PC-3 (cell line): ENCODE measurements around the gene NUFIP1. TPM values are rescaled to one million over a fixed set of nuclear protein-coding genes. Genes with fewer than 3 reads are reported as not detected.

Experiments
- ATAC-seq: fragments of 200-7000 bp; cut with Tn5 transposase; 2 replicates; pipeline ENCODE4 v1.9.1; 2020; ENCODE audit warnings: mild to moderate bottlenecking, moderate library complexity
- BruUV-seq: library from RNA; stranded (reverse); fragments of 400-500 nt; replicated peaks from 2 replicates; lab custom pipeline; 2021; lab: Mats Ljungman, UMichigan
- CTCF ChIA-PET: fragments of 300-600 bp; sonication (Branson Sonifier 250); formaldehyde crosslinking; loops from one replicate; lab custom pipeline; 2022; ENCODE audit warnings: antibody characterized with exemption; lab: Charles Lee
- POLR2A ChIA-PET: fragments of 300-600 bp; sonication (Branson Sonifier 250); formaldehyde crosslinking; loops from one replicate; lab custom pipeline; 2022; ENCODE audit warnings: antibody characterized with exemption; ENCODE audit not compliant: unreplicated experiment; lab: Charles Lee
- DNase-seq: peaks from one replicate; pipeline ENCODE4 v3.0.0-alpha.2; 2015
- H2AFZ ChIP-seq: fragments of 300-600 bp; sonication (generic); 2 replicates; pipeline ENCODE4 v1.6.0; 2016; ENCODE audit warnings: antibody characterized with exemption, low read length
- H3F3A ChIP-seq: fragments of 300-600 bp; sonication (generic); one replicate; pipeline ENCODE4 v1.6.0; 2017; ENCODE audit warnings: antibody characterized with exemption, low read length, control low read depth, mild to moderate bottlenecking; ENCODE audit not compliant: unreplicated experiment
- H3K27ac ChIP-seq: fragments of 300-600 bp; sonication (generic); 2 replicates; pipeline ENCODE4 v1.5.1; 2016; ENCODE audit warnings: mild to moderate bottlenecking, low read length
- H3K27me3 ChIP-seq: fragments of 300-600 bp; sonication (generic); 2 replicates; pipeline ENCODE4 v1.6.1; 2016; ENCODE audit warnings: low read length, mixed read lengths
- H3K36me3 ChIP-seq: fragments of 300-600 bp; sonication (generic); 2 replicates; pipeline ENCODE4 v1.6.1; 2016; ENCODE audit warnings: low read depth, mixed run types, low read length, mixed read lengths
- H3K4me1 ChIP-seq: fragments of 300-600 bp; sonication (generic); 2 replicates; pipeline ENCODE4 v1.5.1; 2016; ENCODE audit warnings: low read length; ENCODE audit not compliant: insufficient read depth
- H3K4me2 ChIP-seq: fragments of 300-600 bp; sonication (generic); 2 replicates; pipeline ENCODE4 v1.6.0; 2016; ENCODE audit warnings: low read length
- H3K4me3 ChIP-seq: fragments of 300-600 bp; sonication (generic); 2 replicates; pipeline ENCODE4 v1.5.1; 2016; ENCODE audit warnings: mild to moderate bottlenecking, low read length, mixed read lengths
- H3K79me2 ChIP-seq: fragments of 300-600 bp; sonication (generic); 2 replicates; pipeline ENCODE4 v1.6.1; 2017; ENCODE audit warnings: low read length, mixed read lengths
- H3K9ac ChIP-seq: fragments of 300-600 bp; sonication (generic); 2 replicates; pipeline ENCODE4 v1.6.0; 2016; ENCODE audit warnings: mild to moderate bottlenecking, low read length
- H3K9me2 ChIP-seq: fragments of 300-600 bp; sonication (generic); replicated peaks from 2 replicates; pipeline ENCODE4 v1.6.1; 2016; ENCODE audit warnings: mixed run types, low read length, mixed read lengths
- H3K9me3 ChIP-seq: fragments of 300-600 bp; sonication (generic); 2 replicates; pipeline ENCODE4 v1.6.1; 2016; ENCODE audit warnings: low read length, mixed read lengths
- H4K20me1 ChIP-seq: fragments of 300-600 bp; sonication (generic); 2 replicates; pipeline ENCODE4 v1.6.1; 2016; ENCODE audit warnings: low read length, mixed read lengths
- EZH2 ChIP-seq: fragments of 300-600 bp; sonication (generic); IDR thresholded peaks from one replicate; pipeline ENCODE4 v1.6.1; 2017; ENCODE audit warnings: antibody characterized with exemption, mild to moderate bottlenecking, low read length; ENCODE audit not compliant: unreplicated experiment
- EZH2phosphoT487 ChIP-seq: fragments of 300-600 bp; sonication (generic); IDR thresholded peaks from 2 replicates; pipeline ENCODE4 v1.6.1; 2018; ENCODE audit warnings: mild to moderate bottlenecking, antibody characterized with exemption, low read length, borderline replicate concordance
- intact Hi-C: fragments of 100-400 bp; cut with micrococcal nuclease; formaldehyde crosslinking; loops from 2 replicates; pipeline ENCODE4 v1.9.0; 2023
- total RNA-seq: library from RNA; depleted of rRNA; stranded (reverse); fragments of >200 nt; gene quantifications from 2 replicates; pipeline ENCODE4 v1.2.3, GENCODE V29; 2014; rRNA removed
- TF ChIP-seq, protein P1 (sequence below): fragments of 300-600 bp; sonication (generic); conservative IDR thresholded peaks from 2 replicates; pipeline ENCODE4 v1.5.1; 2017; ENCODE audit warnings: antibody characterized with exemption, low read depth, mild to moderate bottlenecking, low read length

The NUFIP1 gene
- total RNA-seq, 1 experiment from 2014 or later: 4.0 TPM

- Histone ChIP-seq H3K27me3 (no peaks in the 10 kb centered on the region), H3K4me3 (no peak overlapping the region), H4K20me1 (no peaks in the 10 kb centered on the region), H3K79me2 (no peaks in the 10 kb centered on the region), H3K4me2 (no peak overlapping the region), H3F3A (no peaks in the 10 kb centered on the region), H3K27ac (no peak overlapping the region), H3K9me2 (no peaks in the 10 kb centered on the region), H2AFZ (no peak overlapping the region), H3K9ac (no peak overlapping the region), H3K36me3 (no peaks in the 10 kb centered on the region), H3K9me3 (no peaks in the 10 kb centered on the region), H3K4me1 (peaks cover 12% of the 10 kb centered on the region)
- TF ChIP-seq, protein P1, sequence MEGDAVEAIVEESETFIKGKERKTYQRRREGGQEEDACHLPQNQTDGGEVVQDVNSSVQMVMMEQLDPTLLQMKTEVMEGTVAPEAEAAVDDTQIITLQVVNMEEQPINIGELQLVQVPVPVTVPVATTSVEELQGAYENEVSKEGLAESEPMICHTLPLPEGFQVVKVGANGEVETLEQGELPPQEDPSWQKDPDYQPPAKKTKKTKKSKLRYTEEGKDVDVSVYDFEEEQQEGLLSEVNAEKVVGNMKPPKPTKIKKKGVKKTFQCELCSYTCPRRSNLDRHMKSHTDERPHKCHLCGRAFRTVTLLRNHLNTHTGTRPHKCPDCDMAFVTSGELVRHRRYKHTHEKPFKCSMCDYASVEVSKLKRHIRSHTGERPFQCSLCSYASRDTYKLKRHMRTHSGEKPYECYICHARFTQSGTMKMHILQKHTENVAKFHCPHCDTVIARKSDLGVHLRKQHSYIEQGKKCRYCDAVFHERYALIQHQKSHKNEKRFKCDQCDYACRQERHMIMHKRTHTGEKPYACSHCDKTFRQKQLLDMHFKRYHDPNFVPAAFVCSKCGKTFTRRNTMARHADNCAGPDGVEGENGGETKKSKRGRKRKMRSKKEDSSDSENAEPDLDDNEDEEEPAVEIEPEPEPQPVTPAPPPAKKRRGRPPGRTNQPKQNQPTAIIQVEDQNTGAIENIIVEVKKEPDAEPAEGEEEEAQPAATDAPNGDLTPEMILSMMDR: no peak
- TF ChIP-seq EZH2 (no peak), EZH2phosphoT487 (no peak)
- no TSS peak for BruUV-seq
- intact Hi-C loops: no loop called here
- CTCF ChIA-PET: interaction anchor here (0.7 kb wide), 1 partner anchor 160 kb away, joined by 18 read pairs; no protein-coding TSS in a partner anchor
- POLR2A ChIA-PET: interaction anchor here (0.7 kb wide), 1 partner anchor 51 kb away, joined by 5 read pairs; no protein-coding TSS in a partner anchor
- no peak for ATAC-seq
- peak; percentile 15 for DNase-seq
Measured at GRCh38 chr13:44894001-44894770, 95.1 kb downstream of the NUFIP1 start.

Other genes starting within 250 kb of the NUFIP1 start
- 5.0 and 17.0 TPM in 2 replicates for gene GPALPP1, start 67 bp upstream of the NUFIP1 start, total RNA-seq
- gene GTF2F2, start 131.0 kb upstream of the NUFIP1 start, total RNA-seq: 24.8 and 28.3 TPM in 2 replicates
- not detected in 2 replicates for gene KCTD4, start 211.6 kb upstream of the NUFIP1 start, total RNA-seq